ENCODE measurements around the gene UMOD.

The UMOD gene

DNA sequence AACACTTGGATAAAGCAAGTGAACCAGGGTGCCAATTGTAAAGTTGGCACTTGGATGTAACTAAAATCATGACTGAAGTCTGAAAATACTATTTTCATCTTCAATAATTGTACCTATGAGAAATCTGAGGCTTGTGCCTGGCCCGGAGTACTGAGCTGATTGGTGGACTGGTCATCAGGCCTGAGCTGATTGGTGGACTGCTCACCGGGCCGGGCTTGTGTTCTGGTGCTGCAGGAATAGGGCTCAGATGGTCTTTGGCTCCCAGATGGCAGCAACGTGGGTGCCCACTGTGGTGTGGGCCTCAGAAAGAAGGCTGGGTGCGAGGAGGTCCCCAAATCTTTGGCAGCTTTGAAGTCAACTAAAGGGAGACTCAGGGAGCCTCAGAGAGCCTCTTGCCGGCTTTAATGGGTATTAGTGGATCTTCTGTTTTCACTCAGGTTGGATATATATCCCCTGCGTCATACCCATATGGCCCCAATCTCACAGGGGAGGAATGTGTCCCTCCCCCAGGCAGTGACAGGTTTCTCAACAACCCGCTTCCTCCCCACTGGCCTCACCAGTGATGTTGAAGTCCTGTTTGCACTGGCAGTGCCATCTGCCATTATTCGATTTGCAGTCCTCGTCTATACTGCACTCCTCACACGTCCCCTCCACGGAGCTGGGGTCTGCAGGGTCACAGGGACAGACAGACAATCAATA is 4.7 kb downstream of the UMOD start:
- no peak overlapping the region for H3K4me3 Mint-ChIP-seq
- H3K36me3 Mint-ChIP-seq, result no peaks in the 10 kb centered on the region
- H3K27ac Mint-ChIP-seq, result no peak overlapping the region
- H3K4me1 Mint-ChIP-seq (ENCODE audit: low read depth), result no peaks in the 10 kb centered on the region
- peaks cover 6% of the 10 kb centered on the region for H3K27me3 Mint-ChIP-seq
- no peaks in the 10 kb centered on the region for H3K9me3 Mint-ChIP-seq (ENCODE audit: low read depth)

DNA sequence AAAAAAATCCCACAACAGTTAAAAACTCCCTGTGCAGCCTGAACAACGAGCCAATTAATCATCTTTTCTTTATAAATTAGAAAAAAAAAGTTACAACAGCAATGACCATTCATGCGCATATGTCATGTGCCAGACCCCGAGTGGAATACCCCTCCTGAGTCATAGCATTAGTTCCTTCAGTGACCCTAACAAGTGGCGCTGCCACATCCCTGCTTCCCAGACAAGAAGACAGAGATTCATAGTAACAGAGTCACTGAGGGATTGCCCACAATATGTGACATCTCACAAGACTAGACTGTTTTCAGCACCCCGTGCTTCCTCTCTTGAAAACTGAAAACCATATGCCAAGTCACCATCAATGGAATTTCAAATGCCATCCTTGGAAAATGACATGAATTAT is 7.9 kb downstream of the UMOD start:
- Mint-ChIP-seq H3K9me3 (ENCODE audit: low read depth) (no peaks in the 10 kb centered on the region), H3K27ac (no peak overlapping the region), H3K4me1 (ENCODE audit: low read depth) (no peaks in the 10 kb centered on the region), H3K36me3 (no peaks in the 10 kb centered on the region), H3K27me3 (peaks cover 5% of the 10 kb centered on the region), H3K4me3 (no peak overlapping the region)

- no peaks in the 10 kb centered on the region for H3K4me1 Mint-ChIP-seq (ENCODE audit: low read depth)
- no peaks in the 10 kb centered on the region for H3K36me3 Mint-ChIP-seq
- no peak overlapping the region for H3K4me3 Mint-ChIP-seq
- no peak overlapping the region for H3K27ac Mint-ChIP-seq
- H3K27me3 Mint-ChIP-seq, result peaks cover 5% of the 10 kb centered on the region
- H3K9me3 Mint-ChIP-seq (ENCODE audit: low read depth), result no peaks in the 10 kb centered on the region
Measured at GRCh38 chr16:20339744-20340143, 12.8 kb downstream of the UMOD start.

- Mint-ChIP-seq H3K36me3 (no peaks in the 10 kb centered on the region), H3K27ac (no peak overlapping the region)
Measured at GRCh38 chr16:20336955-20337354, 15.6 kb downstream of the UMOD start.

DNA sequence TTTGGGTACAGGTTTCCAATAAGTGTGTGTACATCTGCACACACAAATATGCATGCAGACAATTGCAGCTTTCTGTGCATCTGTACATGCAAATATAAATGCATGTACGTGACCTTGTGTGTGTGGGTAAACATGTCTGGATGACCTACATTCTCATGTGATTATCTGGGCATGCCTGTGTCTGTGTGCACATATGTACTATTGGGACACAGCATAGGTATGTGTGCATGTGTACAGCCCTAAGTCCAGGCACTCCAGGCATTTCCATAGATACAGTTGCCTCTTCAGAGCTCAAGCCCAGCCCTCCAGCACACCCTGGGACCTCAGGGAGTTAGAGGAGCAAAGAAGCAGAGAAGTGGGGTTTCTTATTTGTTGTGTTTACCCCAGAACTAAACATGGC is 18.1 kb downstream of the UMOD start:
- Mint-ChIP-seq H3K4me1 (ENCODE audit: low read depth) (no peaks in the 10 kb centered on the region), H3K36me3 (no peaks in the 10 kb centered on the region)

More at GRCh38 chr16:20336955-20337354, 15.6 kb downstream of the UMOD start:
- no peak overlapping the region for H3K4me3 Mint-ChIP-seq
- H3K9me3 Mint-ChIP-seq (ENCODE audit: low read depth), result no peaks in the 10 kb centered on the region
- no peaks in the 10 kb centered on the region for H3K4me1 Mint-ChIP-seq (ENCODE audit: low read depth)
- peaks cover 5% of the 10 kb centered on the region for H3K27me3 Mint-ChIP-seq

DNA sequence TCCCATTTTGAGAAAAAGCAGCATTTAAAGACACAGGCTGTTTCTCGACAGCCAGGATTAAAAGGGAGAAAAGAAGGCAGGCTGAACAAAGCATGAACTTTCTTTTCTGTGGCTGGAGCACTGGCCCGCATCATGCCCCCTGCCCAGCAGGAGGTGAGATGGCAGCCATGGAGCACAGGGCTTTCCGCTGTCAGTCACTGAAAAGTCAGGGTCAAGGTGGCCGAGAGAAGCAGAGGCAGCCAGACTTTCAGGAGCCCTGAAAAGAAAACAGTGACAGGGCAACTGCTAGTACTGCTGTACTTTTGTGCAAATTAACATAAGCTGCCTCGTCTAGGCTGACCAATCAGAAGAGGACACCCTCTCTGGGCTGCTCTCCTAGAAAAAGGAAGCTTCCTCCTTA is 19.4 kb downstream of the UMOD start:
- H3K27me3 Mint-ChIP-seq, result peaks cover under 1% of the 10 kb centered on the region
- H3K4me1 Mint-ChIP-seq (ENCODE audit: low read depth), result no peaks in the 10 kb centered on the region
- no peak overlapping the region for H3K4me3 Mint-ChIP-seq
- H3K27ac Mint-ChIP-seq, result no peak overlapping the region
- no peaks in the 10 kb centered on the region for H3K9me3 Mint-ChIP-seq (ENCODE audit: low read depth)
- H3K36me3 Mint-ChIP-seq, result no peaks in the 10 kb centered on the region

More for the DNA sequence above, 18.1 kb downstream of the UMOD start:
- Mint-ChIP-seq H3K9me3 (ENCODE audit: low read depth) (no peaks in the 10 kb centered on the region), H3K4me3 (no peak overlapping the region), H3K27me3 (peaks cover 1% of the 10 kb centered on the region), H3K27ac (no peak overlapping the region)

DNA sequence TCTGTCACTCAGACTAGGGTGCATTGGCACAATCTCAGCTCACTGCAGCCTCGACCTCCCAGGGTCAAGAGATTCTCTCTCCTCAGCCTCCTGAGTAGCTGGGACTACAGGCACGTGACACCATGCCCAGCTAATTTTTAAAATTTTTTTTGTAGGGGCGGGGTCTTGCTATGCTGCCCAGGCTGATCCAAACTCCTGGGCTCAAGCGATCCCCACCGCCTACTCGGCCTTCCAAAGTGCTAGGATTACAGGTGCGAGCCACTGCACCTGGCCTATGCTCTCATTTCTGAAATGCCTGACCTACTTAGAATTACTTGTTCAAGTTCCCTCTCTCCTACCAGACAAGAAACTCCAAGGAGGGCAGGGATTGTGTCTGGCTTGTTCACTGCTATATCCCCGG is 20.1 kb downstream of the UMOD start:
- H3K4me1 Mint-ChIP-seq (ENCODE audit: low read depth), result no peaks in the 10 kb centered on the region
- no peaks in the 10 kb centered on the region for H3K36me3 Mint-ChIP-seq
- H3K27ac Mint-ChIP-seq, result no peak overlapping the region
- H3K4me3 Mint-ChIP-seq, result no peak overlapping the region
- H3K9me3 Mint-ChIP-seq (ENCODE audit: low read depth), result no peaks in the 10 kb centered on the region
- H3K27me3 Mint-ChIP-seq, result no peaks in the 10 kb centered on the region

DNA sequence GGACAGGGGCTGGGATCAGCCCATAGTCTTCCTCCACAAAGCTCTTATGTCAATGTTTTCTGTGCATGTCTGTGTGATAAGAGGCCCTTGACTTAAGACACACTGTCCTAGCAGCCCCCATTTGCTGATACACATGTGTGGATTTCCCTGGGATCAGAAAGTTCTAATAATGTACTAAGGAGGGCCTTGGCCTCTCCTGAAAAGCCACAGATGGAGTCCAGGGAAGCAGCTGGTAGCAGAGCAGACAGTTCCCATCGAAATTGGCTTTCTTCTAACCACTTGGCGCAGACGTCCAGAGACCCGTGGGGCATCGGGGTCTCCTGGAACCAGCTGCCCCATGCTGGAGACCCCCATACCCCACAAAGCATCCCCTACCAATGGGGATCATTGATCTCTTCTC is 20.9 kb downstream of the UMOD start:
- no peak overlapping the region for H3K4me3 Mint-ChIP-seq
- H3K9me3 Mint-ChIP-seq (ENCODE audit: low read depth), result no peaks in the 10 kb centered on the region
- no peak overlapping the region for H3K27ac Mint-ChIP-seq
- H3K27me3 Mint-ChIP-seq, result no peaks in the 10 kb centered on the region
- no peaks in the 10 kb centered on the region for H3K36me3 Mint-ChIP-seq
- H3K4me1 Mint-ChIP-seq (ENCODE audit: low read depth), result no peaks in the 10 kb centered on the region

DNA sequence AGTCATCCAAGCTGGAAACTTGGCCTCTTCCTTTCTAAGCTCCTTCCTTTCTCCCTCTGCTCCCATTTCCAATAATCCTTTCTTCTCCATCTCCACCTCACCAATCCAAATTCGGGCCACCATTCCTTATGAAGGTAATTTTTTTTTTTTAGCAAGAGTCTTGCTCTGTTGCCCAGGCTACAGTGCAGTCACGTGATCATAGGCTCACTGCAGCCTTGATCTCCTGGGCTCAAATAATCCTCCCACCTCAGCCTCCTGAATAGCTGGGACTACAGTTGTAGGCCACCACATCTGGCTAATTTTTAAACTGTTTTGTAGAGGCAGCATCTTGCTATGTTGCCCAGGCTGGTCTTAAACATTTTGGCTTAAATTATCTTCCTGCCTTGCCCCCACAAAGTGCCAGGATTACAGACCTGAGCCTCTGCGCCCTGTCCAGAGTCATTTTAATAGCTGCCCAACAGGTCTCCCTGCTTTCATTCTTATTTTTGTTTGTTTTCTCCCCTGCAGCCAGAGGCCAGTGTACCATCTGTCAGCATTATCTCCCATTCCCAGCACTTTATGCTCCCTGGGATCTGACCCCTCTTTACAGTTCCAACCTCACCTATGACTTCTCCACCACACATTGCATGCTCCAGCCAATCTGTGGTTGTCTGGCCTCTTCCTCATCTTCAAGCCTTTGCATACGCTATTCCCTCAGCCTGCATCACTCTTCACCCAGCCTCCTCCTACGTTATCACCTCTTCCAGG is 22.9 kb downstream of the UMOD start:
- no peaks in the 10 kb centered on the region for H3K9me3 Mint-ChIP-seq (ENCODE audit: low read depth)
- H3K36me3 Mint-ChIP-seq, result no peaks in the 10 kb centered on the region
- H3K4me3 Mint-ChIP-seq, result no peak overlapping the region
- H3K27me3 Mint-ChIP-seq, result peaks cover 2% of the 10 kb centered on the region
- no peaks in the 10 kb centered on the region for H3K4me1 Mint-ChIP-seq (ENCODE audit: low read depth)
- H3K27ac Mint-ChIP-seq, result no peak overlapping the region

GRCh38 chr16:20327444-20328041 is 25.0 kb downstream of the UMOD start, which contains the start of gene GP2:
Gene GP2, minus strand, starts transcription at chr16:20327513. Its CDS starts 1,082 bp downstream, at chr16:20326431.
- Mint-ChIP-seq H3K27ac (no peak within 1 kb of the TSS), H3K27me3 (peaks cover 2% of the 10 kb centered on the region), H3K4me1 (ENCODE audit: low read depth) (no peaks in the 10 kb centered on the region), H3K9me3 (ENCODE audit: low read depth) (no peaks in the 10 kb centered on the region), H3K36me3 (no peaks in the 10 kb centered on the region), H3K4me3 (no peak within 1 kb of the TSS)

GRCh38 chr16:20326321-20326720 is 26.2 kb downstream of the UMOD start:
- Mint-ChIP-seq H3K9me3 (ENCODE audit: low read depth) (no peaks in the 10 kb centered on the region), H3K27ac (no peak overlapping the region), H3K27me3 (peaks cover 4% of the 10 kb centered on the region), H3K36me3 (no peaks in the 10 kb centered on the region), H3K4me1 (ENCODE audit: low read depth) (no peaks in the 10 kb centered on the region), H3K4me3 (no peak overlapping the region)

DNA sequence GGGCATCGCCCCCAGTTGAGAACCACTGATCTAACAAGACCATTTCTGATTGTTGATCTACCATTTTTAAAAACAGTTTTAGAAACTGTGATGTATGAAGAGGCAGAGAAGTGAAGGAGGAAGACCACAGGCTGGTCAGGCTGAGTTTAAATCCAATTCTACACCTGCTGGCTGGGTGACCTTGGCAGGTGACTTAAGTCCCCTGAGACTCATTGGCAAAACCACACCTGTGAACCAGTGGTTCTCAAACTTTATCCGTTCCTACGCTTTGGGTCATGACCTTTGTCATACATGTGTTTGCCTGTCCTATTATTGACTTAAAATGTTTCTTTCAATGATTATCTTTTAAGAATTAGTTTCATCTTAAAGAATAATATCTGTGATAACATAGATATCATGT is 27.5 kb downstream of the UMOD start:
- peaks cover 6% of the 10 kb centered on the region for H3K27me3 Mint-ChIP-seq

DNA sequence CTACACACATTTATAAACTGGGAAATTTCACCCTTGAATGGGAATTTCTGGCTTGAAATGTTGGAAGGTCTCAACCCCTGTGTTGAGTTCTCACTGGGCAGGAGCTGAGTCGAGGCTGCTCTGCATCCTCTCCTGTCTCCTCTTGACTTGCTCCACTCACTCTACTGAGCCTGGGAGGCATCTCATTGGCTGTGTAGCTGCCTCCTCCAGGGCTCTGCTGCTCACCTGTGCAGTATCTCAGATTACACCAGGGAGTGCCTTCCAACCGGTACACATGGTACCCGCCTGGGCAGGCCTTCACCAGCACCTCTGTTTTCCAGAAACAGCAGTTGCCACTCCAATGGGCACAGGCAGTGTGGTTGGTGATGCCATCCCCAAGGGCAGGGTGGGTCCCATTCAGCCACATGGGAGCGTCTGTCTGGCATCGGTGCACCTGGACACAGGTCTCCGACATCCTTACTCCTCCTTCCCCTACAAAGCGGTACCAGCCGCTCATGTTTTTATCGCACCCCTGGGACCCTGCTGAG is 28.9 kb downstream of the UMOD start:
- H3K27me3 Mint-ChIP-seq, result peaks cover 6% of the 10 kb centered on the region
- H3K9me3 Mint-ChIP-seq (ENCODE audit: low read depth), result no peaks in the 10 kb centered on the region
- no peaks in the 10 kb centered on the region for H3K36me3 Mint-ChIP-seq
- no peak overlapping the region for H3K27ac Mint-ChIP-seq
- H3K4me1 Mint-ChIP-seq (ENCODE audit: low read depth), result no peaks in the 10 kb centered on the region
- no peak overlapping the region for H3K4me3 Mint-ChIP-seq

More for the DNA sequence above, 27.5 kb downstream of the UMOD start:
- H3K9me3 Mint-ChIP-seq (ENCODE audit: low read depth), result no peaks in the 10 kb centered on the region
- H3K36me3 Mint-ChIP-seq, result no peaks in the 10 kb centered on the region
- H3K4me3 Mint-ChIP-seq, result no peak overlapping the region
- H3K4me1 Mint-ChIP-seq (ENCODE audit: low read depth), result no peaks in the 10 kb centered on the region
- H3K27ac Mint-ChIP-seq, result no peak overlapping the region

GRCh38 chr16:20322696-20323095 is 29.8 kb downstream of the UMOD start:
- no peak overlapping the region for H3K4me3 Mint-ChIP-seq
- no peak overlapping the region for H3K27ac Mint-ChIP-seq
- H3K36me3 Mint-ChIP-seq, result no peaks in the 10 kb centered on the region
- peaks cover 6% of the 10 kb centered on the region for H3K27me3 Mint-ChIP-seq
- no peaks in the 10 kb centered on the region for H3K9me3 Mint-ChIP-seq (ENCODE audit: low read depth)
- H3K4me1 Mint-ChIP-seq (ENCODE audit: low read depth), result no peaks in the 10 kb centered on the region

GRCh38 chr16:20321671-20322070 is 30.8 kb downstream of the UMOD start:
- H3K9me3 Mint-ChIP-seq (ENCODE audit: low read depth), result no peaks in the 10 kb centered on the region
- no peak overlapping the region for H3K4me3 Mint-ChIP-seq
- H3K27me3 Mint-ChIP-seq, result peaks cover 6% of the 10 kb centered on the region
- no peaks in the 10 kb centered on the region for H3K36me3 Mint-ChIP-seq
- no peaks in the 10 kb centered on the region for H3K4me1 Mint-ChIP-seq (ENCODE audit: low read depth)
- H3K27ac Mint-ChIP-seq, result no peak overlapping the region
